H9 (cell line): ENCODE measurements around the gene BMERB1. TPM values are rescaled to one million over a fixed set of nuclear protein-coding genes. Genes with fewer than 3 reads are reported as not detected.

Experiments
- DNase-seq: peaks from one replicate; pipeline ENCODE4 v3.0.0-alpha.2; 2017
- H2AFZ ChIP-seq: one replicate; pipeline ENCODE4 v1.6.1; 2013; ENCODE audit warnings: mild to moderate bottlenecking, low read length, control low read depth, moderate library complexity
- H2AK5ac ChIP-seq: 2 replicates; pipeline ENCODE4 v1.6.1; 2013; ENCODE audit warnings: low read length, control low read depth, mixed read lengths; ENCODE audit not compliant: insufficient read length
- H2BK120ac ChIP-seq: one replicate; pipeline ENCODE4 v1.6.1; 2013; ENCODE audit warnings: low read depth, mild to moderate bottlenecking, low read length, control low read depth, inconsistent platforms; ENCODE audit not compliant: poor library complexity, severe bottlenecking
- H2BK12ac ChIP-seq: 2 replicates; pipeline ENCODE4 v1.6.1; 2013; ENCODE audit warnings: low read length, control low read depth, mixed read lengths, low read depth; ENCODE audit not compliant: insufficient read length
- H2BK15ac ChIP-seq: 2 replicates; pipeline ENCODE4 v1.6.1; 2013; ENCODE audit warnings: low read depth, low read length, control low read depth
- H2BK20ac ChIP-seq: one replicate; pipeline ENCODE4 v1.6.1; 2013; ENCODE audit warnings: low read depth, mild to moderate bottlenecking, low read length, control low read depth, inconsistent platforms; ENCODE audit not compliant: poor library complexity, severe bottlenecking
- H2BK5ac ChIP-seq: 2 replicates; pipeline ENCODE4 v1.6.1; 2013; ENCODE audit warnings: low read length, control low read depth, mixed read lengths; ENCODE audit not compliant: insufficient read length
- H3K14ac ChIP-seq: 2 replicates; pipeline ENCODE4 v1.6.1; 2013; ENCODE audit warnings: low read length, control low read depth; ENCODE audit not compliant: insufficient read depth
- H3K18ac ChIP-seq: 2 replicates; pipeline ENCODE4 v1.6.1; 2013; ENCODE audit warnings: low read depth, mild to moderate bottlenecking, mixed read lengths, low read length, control low read depth; ENCODE audit not compliant: insufficient read length
- H3K23ac ChIP-seq: 2 replicates; pipeline ENCODE4 v1.6.1; 2013; ENCODE audit warnings: low read length, control low read depth, mixed read lengths, low read depth; ENCODE audit not compliant: insufficient read length
- H3K23me2 ChIP-seq: 2 replicates; pipeline ENCODE4 v1.6.1; 2013; ENCODE audit warnings: low read depth, mild to moderate bottlenecking, mixed read lengths, low read length, control low read depth; ENCODE audit not compliant: insufficient read length, poor library complexity, severe bottlenecking
- H3K27ac ChIP-seq: 2 replicates; pipeline ENCODE4 v1.5.1; 2013; ENCODE audit warnings: low read length, control low read depth, mixed read lengths, low read depth; ENCODE audit not compliant: insufficient read length
- H3K27me3 ChIP-seq: 2 replicates; pipeline ENCODE4 v1.6.1; 2013; ENCODE audit warnings: low read length, control low read depth, inconsistent platforms; ENCODE audit not compliant: insufficient read depth
- H3K4ac ChIP-seq: 2 replicates; pipeline ENCODE4 v1.6.1; 2013; ENCODE audit warnings: low read depth, mild to moderate bottlenecking, control low read depth, inconsistent platforms, low read length, moderate library complexity
- H3K4me1 ChIP-seq: 2 replicates; pipeline ENCODE4 v1.6.1; 2013; ENCODE audit warnings: low read length, control low read depth, inconsistent platforms; ENCODE audit not compliant: insufficient read depth
- H3K4me2 ChIP-seq: 2 replicates; pipeline ENCODE4 v1.6.1; 2013; ENCODE audit warnings: low read length, control low read depth, mixed read lengths; ENCODE audit not compliant: insufficient read length, insufficient read depth
- H3K56ac ChIP-seq: 2 replicates; pipeline ENCODE4 v1.6.1; 2013; ENCODE audit warnings: low read depth, mild to moderate bottlenecking, mixed read lengths, low read length, control low read depth; ENCODE audit not compliant: insufficient read length
- H3K79me1 ChIP-seq: 2 replicates; pipeline ENCODE4 v1.6.1; 2013; ENCODE audit warnings: low read depth, mild to moderate bottlenecking, moderate library complexity, low read length, control low read depth, inconsistent platforms; ENCODE audit not compliant: insufficient read depth, poor library complexity, severe bottlenecking
- H3K79me2 ChIP-seq: 2 replicates; pipeline ENCODE4 v1.6.1; 2013; ENCODE audit warnings: low read length, control low read depth, inconsistent platforms; ENCODE audit not compliant: insufficient read depth
- H3K9ac ChIP-seq: 2 replicates; pipeline ENCODE4 v1.6.1; 2013; ENCODE audit warnings: low read length, control low read depth, mixed read lengths; ENCODE audit not compliant: insufficient read length; ENCODE audit errors: extremely low read depth
- H3K9me3 ChIP-seq: one replicate; pipeline ENCODE4 v1.6.1; 2013; ENCODE audit warnings: low read depth, low read length, inconsistent platforms; ENCODE audit not compliant: control insufficient read depth
- H3T11ph ChIP-seq: one replicate; pipeline ENCODE4 v1.6.1; 2013; ENCODE audit warnings: mild to moderate bottlenecking, low read length, control low read depth, inconsistent platforms
- H4K20me1 ChIP-seq: one replicate; pipeline ENCODE4 v1.6.1; 2013; ENCODE audit not compliant: control insufficient read depth, insufficient read length, insufficient read depth
- H4K5ac ChIP-seq: 2 replicates; pipeline ENCODE4 v1.6.1; 2013; ENCODE audit warnings: low read depth, mild to moderate bottlenecking, mixed read lengths, low read length, control low read depth; ENCODE audit not compliant: insufficient read length
- H4K8ac ChIP-seq: replicated peaks from 2 replicates; pipeline ENCODE4 v1.6.1; 2013; ENCODE audit warnings: low read length, control low read depth, mixed read lengths, low read depth; ENCODE audit not compliant: insufficient read length
- H4K91ac ChIP-seq: 2 replicates; pipeline ENCODE4 v1.6.1; 2013; ENCODE audit warnings: low read depth, mild to moderate bottlenecking, moderate library complexity, mixed read lengths, low read length, control low read depth; ENCODE audit not compliant: insufficient read length
- H3K27ac Mint-ChIP-seq, 3 experiments: 2 replicates in 2 of 3; 3 replicates in 1 of 3; pipeline ENCODE4 v1.8.0; 2020 to 2021; ENCODE audit warnings: mixed read lengths in 3 of 3, mild to moderate bottlenecking in 1 of 3, moderate library complexity in 1 of 3
- H3K27me3 Mint-ChIP-seq: 2 replicates; pipeline ENCODE4 v1.8.0; 2021; ENCODE audit warnings: low read depth, mild to moderate bottlenecking, moderate library complexity, mixed read lengths
- H3K36me3 Mint-ChIP-seq, 3 experiments: 2 replicates in 2 of 3; 3 replicates in 1 of 3; pipeline ENCODE4 v1.8.0; 2020 to 2021; ENCODE audit warnings: low read depth in 3 of 3, mixed read lengths in 3 of 3; ENCODE audit not compliant: insufficient read depth in 1 of 3
- H3K4me1 Mint-ChIP-seq, 2 experiments: 2 replicates each; pipeline ENCODE4 v1.8.0; 2020; ENCODE audit warnings: mixed read lengths in 2 of 2
- H3K4me3 Mint-ChIP-seq, 2 experiments: 2 replicates in 1 of 2; 3 replicates in 1 of 2; pipeline ENCODE4 v1.8.0; 2020 to 2021; ENCODE audit warnings: mild to moderate bottlenecking in 2 of 2, mixed read lengths in 2 of 2, moderate library complexity in 1 of 2
- H3K9me3 Mint-ChIP-seq, 2 experiments: 2 replicates in 1 of 2; 3 replicates in 1 of 2; pipeline ENCODE4 v1.8.0; 2020; ENCODE audit warnings: mild to moderate bottlenecking in 2 of 2, mixed read lengths in 2 of 2, moderate library complexity in 1 of 2
- WGBS: extraction: QIAGEN DNeasy Blood & Tissue Kit; methylation state at CpG from one replicate; pipeline ENCODE4 v1.1.7; 2013; ENCODE audit warnings: missing lambda C conversion rate, low lambda C conversion rate, mixed read lengths; ENCODE audit not compliant: insufficient read length; ENCODE audit errors: extremely low coverage; 5-methylcytosine and 5-hydroxymethylcytosine counted together
- total RNA-seq: library from RNA; stranded (reverse); gene quantifications from 2 replicates; pipeline ENCODE4 v1.2.1, GENCODE V29; 2021
- TF ChIP-seq, protein P1 (sequence below): fragments of 200-600 bp; sonication (generic); conservative IDR thresholded peaks from 3 replicates; pipeline ENCODE4 v1.8.0; 2021; ENCODE audit warnings: antibody characterized with exemption, mild to moderate bottlenecking

Gene BMERB1
- total RNA-seq, 1 experiment from 2014 or later = 19.5 TPM

DNA sequence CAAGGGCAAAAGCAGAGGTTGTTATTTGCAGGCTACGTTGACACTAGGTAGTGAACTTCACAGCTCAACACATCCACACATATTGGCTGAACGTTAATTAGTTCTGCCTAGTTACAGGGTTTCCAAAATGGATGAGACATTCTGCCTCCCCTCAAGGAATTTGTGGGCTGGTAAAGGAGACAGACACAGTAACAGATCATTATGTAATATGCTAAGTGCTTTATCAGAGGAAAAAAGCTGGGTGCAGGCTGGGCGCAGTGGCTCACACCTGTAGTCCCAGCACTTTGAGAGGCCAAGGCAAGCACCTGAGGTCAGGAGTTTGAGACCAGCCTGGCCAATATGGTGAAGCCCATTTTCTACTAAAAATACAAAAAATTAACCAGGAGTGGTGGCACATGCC lies 26.2 kb downstream of the BMERB1 start:
- Mint-ChIP-seq H3K27ac (no peak overlapping the region), H3K4me1 (no peaks in the 10 kb centered on the region), H3K27me3 (no peaks in the 10 kb centered on the region), H3K4me3 (no peak overlapping the region), H3K36me3 (no peaks in the 10 kb centered on the region; a peak in 1 of 7 replicates), H3K9me3 (no peaks in the 10 kb centered on the region)
- Histone ChIP-seq H4K20me1 (no peaks in the 10 kb centered on the region), H3K79me1 (no peaks in the 10 kb centered on the region), H2AFZ (no peak overlapping the region), H2BK15ac (no peak overlapping the region), H3K9me3 (no peaks in the 10 kb centered on the region), H3K23me2 (no peaks in the 10 kb centered on the region), H3K14ac (no peak overlapping the region), H3K56ac (no peak overlapping the region), H3T11ph (no peak overlapping the region), H3K27ac (no peak overlapping the region), H2AK5ac (no peak overlapping the region), H3K27me3 (no peaks in the 10 kb centered on the region), H4K8ac (no peak overlapping the region), H4K5ac (no peak overlapping the region), H2BK20ac (no peak overlapping the region), H2BK120ac (no peak overlapping the region), H3K9ac (no peak overlapping the region), H4K91ac (no peak overlapping the region), H2BK5ac (no peak overlapping the region), H3K18ac (no peak overlapping the region), H3K23ac (no peak overlapping the region), H2BK12ac (no peak overlapping the region), H3K4me2 (no peak overlapping the region), H3K4me1 (no peaks in the 10 kb centered on the region), H3K79me2 (no peaks in the 10 kb centered on the region), H3K4ac (no peak overlapping the region)
- TF ChIP-seq, protein P1, sequence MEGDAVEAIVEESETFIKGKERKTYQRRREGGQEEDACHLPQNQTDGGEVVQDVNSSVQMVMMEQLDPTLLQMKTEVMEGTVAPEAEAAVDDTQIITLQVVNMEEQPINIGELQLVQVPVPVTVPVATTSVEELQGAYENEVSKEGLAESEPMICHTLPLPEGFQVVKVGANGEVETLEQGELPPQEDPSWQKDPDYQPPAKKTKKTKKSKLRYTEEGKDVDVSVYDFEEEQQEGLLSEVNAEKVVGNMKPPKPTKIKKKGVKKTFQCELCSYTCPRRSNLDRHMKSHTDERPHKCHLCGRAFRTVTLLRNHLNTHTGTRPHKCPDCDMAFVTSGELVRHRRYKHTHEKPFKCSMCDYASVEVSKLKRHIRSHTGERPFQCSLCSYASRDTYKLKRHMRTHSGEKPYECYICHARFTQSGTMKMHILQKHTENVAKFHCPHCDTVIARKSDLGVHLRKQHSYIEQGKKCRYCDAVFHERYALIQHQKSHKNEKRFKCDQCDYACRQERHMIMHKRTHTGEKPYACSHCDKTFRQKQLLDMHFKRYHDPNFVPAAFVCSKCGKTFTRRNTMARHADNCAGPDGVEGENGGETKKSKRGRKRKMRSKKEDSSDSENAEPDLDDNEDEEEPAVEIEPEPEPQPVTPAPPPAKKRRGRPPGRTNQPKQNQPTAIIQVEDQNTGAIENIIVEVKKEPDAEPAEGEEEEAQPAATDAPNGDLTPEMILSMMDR = no peak
- DNase-seq = no peak
- no CpG with 5 or more reads among the region's 3 CpGs for WGBS
